DOHH2 (cell line): ENCODE measurements around the gene CD93.

Experiments
- H3F3A ChIP-seq: fragments of 200-600 bp; sonication (generic), shearing (Covaris generic); 2 replicates; pipeline ENCODE4 v1.6.0; 2016; ENCODE audit warnings: antibody characterized with exemption, mild to moderate bottlenecking; ENCODE audit not compliant: control insufficient read depth, insufficient read depth
- H3K27ac ChIP-seq: fragments of 200-600 bp; sonication (generic); 2 replicates; pipeline ENCODE4 v1.5.1; 2014; ENCODE audit warnings: low read depth, mild to moderate bottlenecking, low read length, moderate library complexity
- H3K27me3 ChIP-seq: fragments of 200-600 bp; sonication (generic); 2 replicates; pipeline ENCODE4 v1.6.1; 2014; ENCODE audit warnings: mild to moderate bottlenecking, low read length, mixed read lengths; ENCODE audit not compliant: control insufficient read depth
- H3K36me3 ChIP-seq: fragments of 200-600 bp; sonication (generic); 2 replicates; pipeline ENCODE4 v1.6.1; 2014; ENCODE audit warnings: mild to moderate bottlenecking, low read length, moderate library complexity, mixed read lengths; ENCODE audit not compliant: control insufficient read depth
- H3K4me1 ChIP-seq: fragments of 200-600 bp; sonication (generic); 2 replicates; pipeline ENCODE4 v1.6.1; 2014; ENCODE audit warnings: mild to moderate bottlenecking, low read length, mixed read lengths; ENCODE audit not compliant: control insufficient read depth
- H3K4me2 ChIP-seq: fragments of 200-600 bp; sonication (generic); 2 replicates; pipeline ENCODE4 v1.6.0; 2014; ENCODE audit warnings: mild to moderate bottlenecking, low read length, moderate library complexity
- H3K4me3 ChIP-seq: fragments of 200-600 bp; sonication (generic); 2 replicates; pipeline ENCODE4 v1.5.1; 2014; ENCODE audit warnings: mild to moderate bottlenecking, low read length, mixed read lengths
- H3K79me2 ChIP-seq: fragments of 200-600 bp; sonication (generic); 2 replicates; pipeline ENCODE4 v1.6.1; 2014; ENCODE audit warnings: mild to moderate bottlenecking, low read length, mixed read lengths; ENCODE audit not compliant: control insufficient read depth
- H3K9me2 ChIP-seq: fragments of 200-600 bp; sonication (generic); replicated peaks from 2 replicates; pipeline ENCODE4 v1.6.1; 2014; ENCODE audit warnings: mild to moderate bottlenecking, low read length, mixed read lengths; ENCODE audit not compliant: control insufficient read depth
- H3K9me3 ChIP-seq: fragments of 200-600 bp; sonication (generic); 2 replicates; pipeline ENCODE4 v1.6.1; 2014; ENCODE audit warnings: antibody characterized with exemption, low read length, mixed read lengths; ENCODE audit not compliant: control insufficient read depth, insufficient read depth
- H4K20me1 ChIP-seq: fragments of 200-600 bp; sonication (generic); 2 replicates; pipeline ENCODE4 v1.6.0; 2014; ENCODE audit warnings: low read depth, mild to moderate bottlenecking, antibody characterized with exemption, low read length, moderate library complexity; ENCODE audit not compliant: control insufficient read depth, insufficient read depth
- EZH2phosphoT487 ChIP-seq: fragments of 200-600 bp; sonication (generic); IDR thresholded peaks from 2 replicates; pipeline ENCODE4 v1.6.1; 2017; ENCODE audit warnings: borderline replicate concordance, mild to moderate bottlenecking, antibody characterized with exemption, low read length, moderate library complexity, mixed read lengths
- TF ChIP-seq, protein P1 (sequence below): fragments of 200-600 bp; sonication (generic); IDR thresholded peaks from one replicate; pipeline ENCODE4 v1.5.1; 2014; ENCODE audit warnings: antibody characterized with exemption, mild to moderate bottlenecking, low read depth, low read length; ENCODE audit not compliant: poor library complexity, severe bottlenecking

The CD93 gene

GRCh38 chr20:23037017-23037481, 49.1 kb downstream of the CD93 start:
- Histone ChIP-seq H3K4me3 (no peak overlapping the region), H3K4me2 (no peak overlapping the region), H3K9me2 (no peaks in the 10 kb centered on the region), H3K79me2 (no peaks in the 10 kb centered on the region), H3K27ac (no peak overlapping the region), H3K4me1 (no peaks in the 10 kb centered on the region), H3K27me3 (no peaks in the 10 kb centered on the region), H4K20me1 (no peaks in the 10 kb centered on the region), H3K36me3 (no peaks in the 10 kb centered on the region), H3F3A (no peaks in the 10 kb centered on the region), H3K9me3 (peaks cover 3% of the 10 kb centered on the region; the same call in 1 of the 2 replicates)
- TF ChIP-seq EZH2phosphoT487: no peak
- TF ChIP-seq, protein P1, sequence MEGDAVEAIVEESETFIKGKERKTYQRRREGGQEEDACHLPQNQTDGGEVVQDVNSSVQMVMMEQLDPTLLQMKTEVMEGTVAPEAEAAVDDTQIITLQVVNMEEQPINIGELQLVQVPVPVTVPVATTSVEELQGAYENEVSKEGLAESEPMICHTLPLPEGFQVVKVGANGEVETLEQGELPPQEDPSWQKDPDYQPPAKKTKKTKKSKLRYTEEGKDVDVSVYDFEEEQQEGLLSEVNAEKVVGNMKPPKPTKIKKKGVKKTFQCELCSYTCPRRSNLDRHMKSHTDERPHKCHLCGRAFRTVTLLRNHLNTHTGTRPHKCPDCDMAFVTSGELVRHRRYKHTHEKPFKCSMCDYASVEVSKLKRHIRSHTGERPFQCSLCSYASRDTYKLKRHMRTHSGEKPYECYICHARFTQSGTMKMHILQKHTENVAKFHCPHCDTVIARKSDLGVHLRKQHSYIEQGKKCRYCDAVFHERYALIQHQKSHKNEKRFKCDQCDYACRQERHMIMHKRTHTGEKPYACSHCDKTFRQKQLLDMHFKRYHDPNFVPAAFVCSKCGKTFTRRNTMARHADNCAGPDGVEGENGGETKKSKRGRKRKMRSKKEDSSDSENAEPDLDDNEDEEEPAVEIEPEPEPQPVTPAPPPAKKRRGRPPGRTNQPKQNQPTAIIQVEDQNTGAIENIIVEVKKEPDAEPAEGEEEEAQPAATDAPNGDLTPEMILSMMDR: no peak

DNA sequence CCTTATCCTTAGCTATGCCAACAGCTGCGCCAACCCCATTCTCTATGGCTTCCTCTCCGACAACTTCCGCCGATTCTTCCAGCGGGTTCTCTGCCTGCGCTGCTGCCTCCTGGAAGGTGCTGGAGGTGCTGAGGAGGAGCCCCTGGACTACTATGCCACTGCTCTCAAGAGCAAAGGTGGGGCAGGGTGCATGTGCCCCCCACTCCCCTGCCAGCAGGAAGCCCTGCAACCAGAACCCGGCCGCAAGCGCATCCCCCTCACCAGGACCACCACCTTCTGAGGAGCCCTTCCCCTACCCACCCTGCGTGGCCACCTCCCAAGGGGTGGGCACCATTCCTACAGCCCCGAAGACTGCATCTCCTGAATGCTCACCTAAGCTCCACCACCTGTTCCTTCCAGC, 49.8 kb downstream of the CD93 start:
- H3K4me2 ChIP-seq: no peak overlapping the region
- no peak overlapping the region for H3K4me3 ChIP-seq
- no peaks in the 10 kb centered on the region for H3K27me3 ChIP-seq

DNA sequence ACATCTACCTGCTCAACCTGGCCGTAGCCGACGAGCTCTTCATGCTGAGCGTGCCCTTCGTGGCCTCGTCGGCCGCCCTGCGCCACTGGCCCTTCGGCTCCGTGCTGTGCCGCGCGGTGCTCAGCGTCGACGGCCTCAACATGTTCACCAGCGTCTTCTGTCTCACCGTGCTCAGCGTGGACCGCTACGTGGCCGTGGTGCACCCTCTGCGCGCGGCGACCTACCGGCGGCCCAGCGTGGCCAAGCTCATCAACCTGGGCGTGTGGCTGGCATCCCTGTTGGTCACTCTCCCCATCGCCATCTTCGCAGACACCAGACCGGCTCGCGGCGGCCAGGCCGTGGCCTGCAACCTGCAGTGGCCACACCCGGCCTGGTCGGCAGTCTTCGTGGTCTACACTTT, 50.4 kb downstream of the CD93 start:
- Histone ChIP-seq H3K4me1 (no peaks in the 10 kb centered on the region), H3K9me2 (no peaks in the 10 kb centered on the region), H3K79me2 (no peaks in the 10 kb centered on the region), H3F3A (no peaks in the 10 kb centered on the region), H3K36me3 (no peaks in the 10 kb centered on the region), H3K27me3 (no peaks in the 10 kb centered on the region), H4K20me1 (no peaks in the 10 kb centered on the region), H3K9me3 (peaks cover 3% of the 10 kb centered on the region; the same call in 1 of the 2 replicates), H3K4me2 (no peak overlapping the region), H3K27ac (no peak overlapping the region), H3K4me3 (no peak overlapping the region)
- TF ChIP-seq, protein P1: no peak
- TF ChIP-seq EZH2phosphoT487: no peak

More for the DNA sequence above, 49.8 kb downstream of the CD93 start:
- no peak for TF ChIP-seq EZH2phosphoT487
- TF ChIP-seq, protein P1: no peak
- Histone ChIP-seq H4K20me1 (no peaks in the 10 kb centered on the region), H3F3A (no peaks in the 10 kb centered on the region), H3K9me3 (peaks cover 3% of the 10 kb centered on the region; the same call in 1 of the 2 replicates), H3K9me2 (no peaks in the 10 kb centered on the region), H3K79me2 (no peaks in the 10 kb centered on the region), H3K4me1 (no peaks in the 10 kb centered on the region), H3K36me3 (no peaks in the 10 kb centered on the region), H3K27ac (no peak overlapping the region)
